Endothelial cell of umbilical vein (primary cell): ENCODE results near the gene PFKL. TPM values are rescaled to one million over a fixed set of nuclear protein-coding genes. Genes with fewer than 3 reads are reported as not detected.

Experiments
- BruUV-seq: library from RNA; stranded (reverse); fragments of 400-500 nt; replicated peaks from 2 replicates; lab custom pipeline; 2021; lab: Mats Ljungman, UMichigan
- CTCF ChIA-PET: fragments of 300-600, 350-600 bp; sonication (Branson Sonifier 250); formaldehyde crosslinking; loops from one replicate; lab custom pipeline; 2021; ENCODE audit warnings: antibody characterized with exemption, inconsistent platforms; lab: Charles Lee
- POLR2A ChIA-PET: fragments of 300-600, 350-600 bp; sonication (Branson Sonifier 250); formaldehyde crosslinking; loops from one replicate; lab custom pipeline; 2021; ENCODE audit warnings: antibody characterized with exemption, inconsistent platforms; lab: Charles Lee
- DNase-seq: peaks from one replicate; pipeline ENCODE4 v3.0.0-alpha.2; 2011; ENCODE audit warnings: low read depth, low spot score
- FAIRE-seq: peaks from 2 replicates; lab custom pipeline; 2011; peaks lifted over from hg19 to GRCh38; lab: Jason Lieb, UNC
- H2AFZ ChIP-seq: 2 replicates; pipeline ENCODE4 v1.6.0; 2012; ENCODE audit warnings: low read depth, low read length, control low read depth, inconsistent platforms
- H3K27ac ChIP-seq: 2 replicates; pipeline ENCODE4 v1.5.1; 2011; ENCODE audit warnings: low read depth, mild to moderate bottlenecking, control low read depth, low read length, moderate library complexity; ENCODE audit not compliant: insufficient read depth
- H3K27me3 ChIP-seq, 2 experiments: 2 replicates each; pipeline versions ENCODE4 v1.6.0 to v1.6.1; 2011; ENCODE audit warnings: low read length in 2 of 2, mixed read lengths in 1 of 2; ENCODE audit not compliant: control insufficient read depth in 2 of 2, insufficient read depth in 2 of 2
- H3K36me3 ChIP-seq, 2 experiments: 2 replicates in 1 of 2; 3 replicates in 1 of 2; pipeline ENCODE4 v1.5.1; 2011; ENCODE audit warnings: low read length in 2 of 2, mild to moderate bottlenecking in 1 of 2, moderate library complexity in 1 of 2; ENCODE audit not compliant: control insufficient read depth in 2 of 2, insufficient read depth in 2 of 2; ENCODE audit errors: extremely low read depth in 1 of 2
- H3K4me1 ChIP-seq: 3 replicates; pipeline ENCODE4 v1.5.1; 2011; ENCODE audit warnings: mild to moderate bottlenecking, low read length; ENCODE audit not compliant: control insufficient read depth, insufficient read depth; ENCODE audit errors: extremely low read depth
- H3K4me2 ChIP-seq: 2 replicates; pipeline ENCODE4 v1.6.1; 2011; ENCODE audit warnings: low read length, control low read depth, mixed read lengths; ENCODE audit not compliant: insufficient read depth
- H3K4me3 ChIP-seq, 3 experiments: fragments of 200-600 bp in 1 of 3; sonication (generic), shearing (Covaris generic) in 1 of 3; replicated peaks in 1 of 3; 2 replicates each; pipeline ENCODE4 v1.5.1; 2011 to 2016; ENCODE audit warnings: control low read depth in 3 of 3, low read length in 3 of 3, mild to moderate bottlenecking in 2 of 3, inconsistent platforms in 1 of 3, low read depth in 1 of 3, moderate library complexity in 1 of 3; ENCODE audit not compliant: insufficient read depth in 1 of 3
- H3K79me2 ChIP-seq: 2 replicates; pipeline ENCODE4 v1.6.0; 2012; ENCODE audit warnings: low read length, inconsistent platforms; ENCODE audit not compliant: control insufficient read depth, insufficient read depth
- H3K9ac ChIP-seq: replicated peaks from 2 replicates; pipeline ENCODE3; 2011; ENCODE audit warnings: low read length, control low read depth; ENCODE audit not compliant: insufficient read depth; ENCODE audit errors: extremely low read depth
- H3K9me1 ChIP-seq: replicated peaks from 3 replicates; pipeline ENCODE4 v1.6.0; 2011; ENCODE audit warnings: mild to moderate bottlenecking, low read length; ENCODE audit not compliant: control insufficient read depth, insufficient read depth; ENCODE audit errors: extremely low read depth
- H3K9me3 ChIP-seq: replicated peaks from 2 replicates; pipeline ENCODE4 v1.5.1; 2012; ENCODE audit warnings: low read length, inconsistent platforms; ENCODE audit not compliant: control insufficient read depth, insufficient read depth
- H4K20me1 ChIP-seq: replicated peaks from 2 replicates; pipeline ENCODE3; 2011; ENCODE audit warnings: mild to moderate bottlenecking, low read length; ENCODE audit not compliant: control insufficient read depth, insufficient read depth; ENCODE audit errors: extremely low read depth
- EZH2 ChIP-seq: IDR thresholded peaks from 2 replicates; pipeline ENCODE4 v1.6.1; 2012; ENCODE audit warnings: borderline replicate concordance, low read depth, mild to moderate bottlenecking, moderate library complexity, low read length, inconsistent platforms; ENCODE audit not compliant: severe bottlenecking
- GATA2 ChIP-seq: IDR thresholded peaks from 2 replicates; pipeline ENCODE4 v1.7.0; 2011; ENCODE audit warnings: low read depth, mild to moderate bottlenecking, moderate library complexity, mixed read lengths, low read length; ENCODE audit not compliant: insufficient read length, insufficient read depth
- JUN ChIP-seq: IDR thresholded peaks from 2 replicates; pipeline ENCODE4 v1.6.1; 2011; ENCODE audit warnings: borderline replicate concordance, low read depth; ENCODE audit not compliant: insufficient read length, insufficient read depth
- MYC ChIP-seq: IDR thresholded peaks from one replicate; pipeline ENCODE4 v1.6.1; 2011; ENCODE audit warnings: mild to moderate bottlenecking, low read depth, low read length
- POLR2A ChIP-seq: IDR thresholded peaks from 2 replicates; pipeline ENCODE4 v1.6.1; 2012; ENCODE audit warnings: low read depth, mild to moderate bottlenecking, control low read depth, low read length
- POLR2AphosphoS5 ChIP-seq: IDR thresholded peaks from 2 replicates; pipeline ENCODE4 v1.6.1; 2012; ENCODE audit warnings: low read depth, mild to moderate bottlenecking, control low read depth, low read length, moderate library complexity; ENCODE audit not compliant: insufficient read depth
- dilution Hi-C: fragments of 300-500 bp; cut with MboI; formaldehyde crosslinking; loops from one replicate; pipeline ENCODE4 v1.15.0; 2019; ENCODE audit warnings: low sequenced_read_pairs; ENCODE audit not compliant: extremely low pct_ligation_motif_present
- intact Hi-C: fragments of 100-400 bp; cut with micrococcal nuclease; formaldehyde crosslinking; loops from one replicate; pipeline ENCODE4 v1.10.0; 2022
- polyA plus RNA-seq, 4 experiments: library from polyadenylated mRNA; depleted of rRNA in 3 of 4; stranded (reverse) in 3 of 4; unstranded in 1 of 4; fragments of >200 nt; gene quantifications; 2 replicates each; pipeline versions ENCODE4 v1.2.1 to v1.2.3, GENCODE V29; 2011 to 2012; ENCODE audit warnings: missing spikeins in 1 of 4
- total RNA-seq: library from RNA; stranded (reverse); gene quantifications from 2 replicates; pipeline ENCODE4 v1.2.3, GENCODE V29; 2021
- TF ChIP-seq, protein P1 (sequence below), 2 donors: IDR thresholded peaks; 1 replicate in 1 of 2; 2 replicates in 1 of 2; pipeline ENCODE4 v1.5.1; 2011; ENCODE audit warnings: low read length in 2 of 2, mild to moderate bottlenecking in 2 of 2, moderate library complexity in 2 of 2, control low read depth in 1 of 2, inconsistent platforms in 1 of 2, low read depth in 1 of 2; ENCODE audit not compliant: insufficient read depth in 1 of 2; ENCODE audit errors: extremely low read depth in 1 of 2

The PFKL gene
- total and polyA plus RNA-seq, 2 donors (not counting 3 experiments of a cell fraction or from before 2014, with no cell fraction given), result 137 to 154 TPM

- intact Hi-C loops, result no loop called here
These were observed 37.4 kb upstream of the PFKL start for GRCh38 chr21:44262338-44263056.

More at GRCh38 chr21:44262338-44263056, 37.4 kb upstream of the PFKL start:
- H3K4me1 ChIP-seq, result no peaks in the 10 kb centered on the region
- BruUV-seq, result no TSS peak
- no peaks in the 10 kb centered on the region for H4K20me1 ChIP-seq
- no peaks in the 10 kb centered on the region for H3K9me3 ChIP-seq
- ChIA-PET POLR2A (no interaction called here), CTCF (no interaction called here)
- no peak overlapping the region for H3K4me3 ChIP-seq
- TF ChIP-seq MYC, result no peak
- no peak for TF ChIP-seq JUN
- TF ChIP-seq, protein P1, sequence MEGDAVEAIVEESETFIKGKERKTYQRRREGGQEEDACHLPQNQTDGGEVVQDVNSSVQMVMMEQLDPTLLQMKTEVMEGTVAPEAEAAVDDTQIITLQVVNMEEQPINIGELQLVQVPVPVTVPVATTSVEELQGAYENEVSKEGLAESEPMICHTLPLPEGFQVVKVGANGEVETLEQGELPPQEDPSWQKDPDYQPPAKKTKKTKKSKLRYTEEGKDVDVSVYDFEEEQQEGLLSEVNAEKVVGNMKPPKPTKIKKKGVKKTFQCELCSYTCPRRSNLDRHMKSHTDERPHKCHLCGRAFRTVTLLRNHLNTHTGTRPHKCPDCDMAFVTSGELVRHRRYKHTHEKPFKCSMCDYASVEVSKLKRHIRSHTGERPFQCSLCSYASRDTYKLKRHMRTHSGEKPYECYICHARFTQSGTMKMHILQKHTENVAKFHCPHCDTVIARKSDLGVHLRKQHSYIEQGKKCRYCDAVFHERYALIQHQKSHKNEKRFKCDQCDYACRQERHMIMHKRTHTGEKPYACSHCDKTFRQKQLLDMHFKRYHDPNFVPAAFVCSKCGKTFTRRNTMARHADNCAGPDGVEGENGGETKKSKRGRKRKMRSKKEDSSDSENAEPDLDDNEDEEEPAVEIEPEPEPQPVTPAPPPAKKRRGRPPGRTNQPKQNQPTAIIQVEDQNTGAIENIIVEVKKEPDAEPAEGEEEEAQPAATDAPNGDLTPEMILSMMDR (IDR thresholded peaks at IDR 0.05; ENCODE audit: extremely low read depth in 1 of 2, insufficient read depth in 1 of 2, low read depth in 1 of 2, low read length in 2 of 2), result no peak
- no peak for TF ChIP-seq POLR2AphosphoS5
- TF ChIP-seq POLR2A, result no peak
- TF ChIP-seq GATA2, result no peak
- no peak for TF ChIP-seq EZH2
- no peak overlapping the region for H3K9ac ChIP-seq
- no peak overlapping the region for H2AFZ ChIP-seq
- H3K9me1 ChIP-seq, result no peaks in the 10 kb centered on the region
- H3K27me3 ChIP-seq, result peaks cover 0 to 2% of the 10 kb centered on the region in 2 experiments
- H3K36me3 ChIP-seq, result no peaks in the 10 kb centered on the region
- H3K4me2 ChIP-seq, result no peak overlapping the region
- H3K79me2 ChIP-seq, result no peaks in the 10 kb centered on the region
- FAIRE-seq (no peak), DNase-seq (no peak)
- no peak overlapping the region for H3K27ac ChIP-seq
- dilution Hi-C loops, result no loop called here
